ENCODE results near the gene IGF2. TPM values are rescaled to one million over a fixed set of nuclear protein-coding genes. Genes with fewer than 3 reads are reported as not detected.

The IGF2 gene
- total RNA-seq, 1 experiment from 2014 or later, result 0.35 TPM

DNA sequence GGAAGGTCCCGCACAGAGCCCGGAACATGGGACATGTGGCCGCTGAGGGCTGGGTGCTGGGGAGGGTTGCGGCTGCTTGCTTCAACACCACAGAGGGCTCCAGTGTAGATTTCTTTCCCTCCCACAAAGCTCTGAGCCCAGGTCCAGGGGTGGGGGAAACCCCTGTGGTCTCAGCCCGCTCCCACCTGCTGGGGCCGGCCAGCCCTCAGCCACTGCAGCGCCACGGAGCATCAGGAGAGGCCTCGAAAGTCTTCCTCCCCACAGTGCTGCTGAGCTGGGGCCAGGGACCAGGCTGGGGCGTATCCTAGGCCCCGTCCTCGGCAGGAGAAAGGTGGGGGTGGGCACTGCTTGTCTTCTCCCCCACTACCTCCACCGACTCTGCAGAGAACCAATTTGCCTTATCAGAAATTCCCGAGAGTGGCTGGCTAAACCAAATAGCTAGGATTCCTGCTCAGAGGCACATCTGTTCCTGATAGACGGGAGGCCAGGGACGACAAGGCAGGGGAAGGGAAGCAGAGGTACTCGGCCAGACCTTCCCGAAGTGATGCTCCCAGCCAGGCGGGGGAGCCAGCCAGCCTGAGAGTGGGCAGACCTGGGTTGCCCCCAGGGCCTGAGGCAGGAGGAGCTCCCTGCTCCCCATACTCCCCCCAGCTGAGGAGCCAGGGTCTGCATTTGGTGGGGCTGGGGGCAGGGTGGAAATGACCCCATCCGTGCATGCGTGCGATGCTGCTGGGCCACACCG, 18.7 kb downstream of the IGF2 start:
- BruUV-seq (replicated peaks), result no TSS peak
- ChIA-PET CTCF (interaction anchor here (0.6 kb wide), 1 partner anchor 95 kb away, joined by 3 read pairs; no protein-coding TSS in a partner anchor), POLR2A (interaction anchor here (0.6 kb wide), 1 partner anchor 9 kb away, joined by 3 read pairs; no protein-coding TSS in a partner anchor)
- H3K36me3 Mint-ChIP-seq (ENCODE audit: insufficient read depth, unreplicated experiment), result no peaks in the 10 kb centered on the region
- H3K4me1 Mint-ChIP-seq (ENCODE audit: insufficient read depth, unreplicated experiment), result peaks cover 5% of the 10 kb centered on the region
- peaks cover 22% of the 10 kb centered on the region for H3K9me3 Mint-ChIP-seq (ENCODE audit: unreplicated experiment)
- H3K27ac Mint-ChIP-seq (ENCODE audit: low read depth, unreplicated experiment), result no peak overlapping the region
- no peak for DNase-seq (ENCODE audit: unreplicated experiment)
- intact Hi-C loops (cut with micrococcal nuclease), result no loop called here
- H3K27me3 Mint-ChIP-seq (ENCODE audit: insufficient read depth, unreplicated experiment), result peaks cover 73% of the 10 kb centered on the region
- TF ChIP-seq, protein P1, sequence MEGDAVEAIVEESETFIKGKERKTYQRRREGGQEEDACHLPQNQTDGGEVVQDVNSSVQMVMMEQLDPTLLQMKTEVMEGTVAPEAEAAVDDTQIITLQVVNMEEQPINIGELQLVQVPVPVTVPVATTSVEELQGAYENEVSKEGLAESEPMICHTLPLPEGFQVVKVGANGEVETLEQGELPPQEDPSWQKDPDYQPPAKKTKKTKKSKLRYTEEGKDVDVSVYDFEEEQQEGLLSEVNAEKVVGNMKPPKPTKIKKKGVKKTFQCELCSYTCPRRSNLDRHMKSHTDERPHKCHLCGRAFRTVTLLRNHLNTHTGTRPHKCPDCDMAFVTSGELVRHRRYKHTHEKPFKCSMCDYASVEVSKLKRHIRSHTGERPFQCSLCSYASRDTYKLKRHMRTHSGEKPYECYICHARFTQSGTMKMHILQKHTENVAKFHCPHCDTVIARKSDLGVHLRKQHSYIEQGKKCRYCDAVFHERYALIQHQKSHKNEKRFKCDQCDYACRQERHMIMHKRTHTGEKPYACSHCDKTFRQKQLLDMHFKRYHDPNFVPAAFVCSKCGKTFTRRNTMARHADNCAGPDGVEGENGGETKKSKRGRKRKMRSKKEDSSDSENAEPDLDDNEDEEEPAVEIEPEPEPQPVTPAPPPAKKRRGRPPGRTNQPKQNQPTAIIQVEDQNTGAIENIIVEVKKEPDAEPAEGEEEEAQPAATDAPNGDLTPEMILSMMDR (IDR thresholded peaks at IDR 0.05; ENCODE audit: unreplicated experiment), result no peak
- no peak overlapping the region for H3K4me3 Mint-ChIP-seq (ENCODE audit: unreplicated experiment)

DNA sequence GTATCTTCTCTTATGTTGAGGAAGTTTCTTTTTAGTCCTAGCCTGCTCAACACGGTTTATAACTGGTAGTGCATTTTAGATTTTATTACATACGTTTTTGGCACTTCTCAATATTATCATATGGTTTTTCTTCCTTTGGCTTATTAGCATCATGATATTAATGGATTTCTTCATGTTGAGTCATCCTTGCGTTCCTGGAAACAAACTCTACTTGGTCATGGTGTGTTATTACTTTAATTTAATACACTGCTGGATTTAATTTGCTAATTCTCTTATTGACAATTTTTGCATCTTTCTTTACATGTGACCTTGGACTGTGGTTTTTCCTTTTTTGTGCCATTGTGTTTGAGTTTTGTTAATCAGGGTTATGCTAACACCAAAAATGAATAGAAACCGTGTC, 20.5 kb downstream of the IGF2 start:
- Mint-ChIP-seq H3K9me3 (ENCODE audit: unreplicated experiment) (peaks cover 10% of the 10 kb centered on the region), H3K4me1 (ENCODE audit: insufficient read depth, unreplicated experiment) (peaks cover 5% of the 10 kb centered on the region), H3K27me3 (ENCODE audit: insufficient read depth, unreplicated experiment) (peaks cover 60% of the 10 kb centered on the region), H3K27ac (ENCODE audit: low read depth, unreplicated experiment) (no peak overlapping the region), H3K4me3 (ENCODE audit: unreplicated experiment) (no peak overlapping the region), H3K36me3 (ENCODE audit: insufficient read depth, unreplicated experiment) (no peaks in the 10 kb centered on the region)
- ChIA-PET CTCF (no interaction called here), POLR2A (no interaction called here)
- TF ChIP-seq, protein P1 (IDR thresholded peaks at IDR 0.05; ENCODE audit: unreplicated experiment), result no peak
- DNase-seq (ENCODE audit: unreplicated experiment), result no peak
- intact Hi-C loops (cut with micrococcal nuclease), result no loop called here
- no TSS peak for BruUV-seq (replicated peaks)

DNA sequence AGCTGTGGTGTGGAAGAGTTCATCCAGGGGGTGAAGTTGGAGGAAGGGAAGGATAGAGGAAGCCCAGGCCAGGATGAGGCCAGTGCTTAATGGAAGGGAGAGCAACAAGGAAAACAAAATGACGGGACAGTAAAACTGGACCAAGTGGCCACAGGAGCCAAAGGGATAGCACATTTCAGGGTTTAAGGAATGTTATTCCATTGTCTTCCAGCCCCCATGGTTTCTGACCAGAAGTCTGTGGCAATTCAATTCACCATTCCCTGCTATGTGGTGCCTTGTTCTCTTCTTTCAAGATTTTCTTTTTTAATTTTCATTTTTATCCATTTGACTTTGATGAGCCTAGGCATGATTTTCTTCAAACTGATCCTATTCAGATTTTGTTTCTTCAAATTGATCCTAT, 22.5 kb downstream of the IGF2 start:
- POLR2A ChIA-PET, result no interaction called here
- no TSS peak for BruUV-seq (replicated peaks)
- CTCF ChIA-PET, result interaction anchor here (1.1 to 1.4 kb wide), 2 partner anchors 34 to 36 kb away, joined by 3 to 4 read pairs; no protein-coding TSS in a partner anchor

DNA sequence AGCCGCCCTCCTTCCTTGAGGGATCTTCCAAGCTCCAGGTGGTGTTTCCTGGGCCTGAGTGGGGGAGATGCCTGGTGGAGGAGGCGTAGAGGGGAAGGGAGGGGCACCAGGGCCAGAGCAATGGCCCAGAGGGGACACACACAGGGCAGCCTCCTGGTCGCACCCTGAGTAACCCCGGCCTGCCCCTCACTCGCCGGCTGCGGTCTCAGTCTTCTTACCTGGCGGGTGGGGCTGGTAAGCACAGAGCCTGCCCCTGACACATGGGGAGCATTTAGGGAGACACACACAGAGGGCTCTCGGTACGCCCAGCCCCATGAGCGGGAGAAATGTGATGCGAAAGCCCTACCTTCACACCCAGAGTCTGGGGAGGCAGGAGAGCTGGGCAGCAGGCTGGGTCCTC, 23.9 kb downstream of the IGF2 start:
- BruUV-seq (replicated peaks), result no TSS peak
- POLR2A ChIA-PET, result no interaction called here
- no peak overlapping the region for H3K4me3 Mint-ChIP-seq (ENCODE audit: unreplicated experiment)
- peaks cover 10% of the 10 kb centered on the region for H3K9me3 Mint-ChIP-seq (ENCODE audit: unreplicated experiment)
- peaks cover 5% of the 10 kb centered on the region for H3K4me1 Mint-ChIP-seq (ENCODE audit: insufficient read depth, unreplicated experiment)
- intact Hi-C loops (cut with micrococcal nuclease), result no loop called here
- peaks cover 43% of the 10 kb centered on the region for H3K27me3 Mint-ChIP-seq (ENCODE audit: insufficient read depth, unreplicated experiment)
- no peak overlapping the region for H3K27ac Mint-ChIP-seq (ENCODE audit: low read depth, unreplicated experiment)
- no peaks in the 10 kb centered on the region for H3K36me3 Mint-ChIP-seq (ENCODE audit: insufficient read depth, unreplicated experiment)
- DNase-seq (ENCODE audit: unreplicated experiment), result no peak
- TF ChIP-seq, protein P1 (IDR thresholded peaks at IDR 0.05; ENCODE audit: unreplicated experiment), result no peak
- CTCF ChIA-PET, result interaction anchor here (0.5 to 1.4 kb wide), 3 partner anchors 35 to 43 kb away, joined by 3 to 4 read pairs (median 3); no protein-coding TSS in a partner anchor

More for the DNA sequence above, 22.5 kb downstream of the IGF2 start:
- H3K4me3 Mint-ChIP-seq (ENCODE audit: unreplicated experiment), result no peak overlapping the region
- intact Hi-C loops (cut with micrococcal nuclease), result no loop called here
- H3K9me3 Mint-ChIP-seq (ENCODE audit: unreplicated experiment), result peaks cover 10% of the 10 kb centered on the region
- H3K4me1 Mint-ChIP-seq (ENCODE audit: insufficient read depth, unreplicated experiment), result peaks cover 5% of the 10 kb centered on the region
- peaks cover 57% of the 10 kb centered on the region for H3K27me3 Mint-ChIP-seq (ENCODE audit: insufficient read depth, unreplicated experiment)
- TF ChIP-seq, protein P1 (IDR thresholded peaks at IDR 0.05; ENCODE audit: unreplicated experiment), result no peak
- H3K36me3 Mint-ChIP-seq (ENCODE audit: insufficient read depth, unreplicated experiment), result no peaks in the 10 kb centered on the region
- H3K27ac Mint-ChIP-seq (ENCODE audit: low read depth, unreplicated experiment), result no peak overlapping the region
- no peak for DNase-seq (ENCODE audit: unreplicated experiment)

Measured in MCF 10A (cell line).